Activated naive CD4-positive, alpha-beta T cell treated with anti-CD3 and anti-CD28 coated beads for 36 hours (primary cell): ENCODE results near the gene TAPT1. TPM values are rescaled to one million over a fixed set of nuclear protein-coding genes. Genes with fewer than 3 reads are reported as not detected.
"Not testable (repeated sequence)": the region's sequence is repeated elsewhere in the genome, so short reads cannot be mapped to it uniquely, and the experiment has no call there.

ENCODE experiments used
- CTCF ChIA-PET: fragments of 350-600 bp; sonication (Branson Sonifier 250); formaldehyde crosslinking; loops from one replicate; lab custom pipeline; 2021; ENCODE audit warnings: antibody characterized with exemption; lab: Charles Lee
- DNase-seq: peaks from one replicate; pipeline ENCODE4 v3.0.0-alpha.2; 2020
- H3K27ac Mint-ChIP-seq: one replicate; pipeline ENCODE4 v1.8.0; 2021; ENCODE audit warnings: mild to moderate bottlenecking, mixed read lengths
- H3K27me3 Mint-ChIP-seq: one replicate; pipeline ENCODE4 v1.8.0; 2021; ENCODE audit warnings: low read depth, mixed read lengths
- H3K36me3 Mint-ChIP-seq: one replicate; pipeline ENCODE4 v1.8.0; 2021; ENCODE audit warnings: low read depth, mixed read lengths
- H3K4me1 Mint-ChIP-seq: one replicate; pipeline ENCODE4 v1.8.0; 2021; ENCODE audit warnings: low read depth, mixed read lengths
- H3K4me3 Mint-ChIP-seq: one replicate; pipeline ENCODE4 v1.8.0; 2021; ENCODE audit warnings: mild to moderate bottlenecking, moderate library complexity, mixed read lengths
- H3K9me3 Mint-ChIP-seq: one replicate; pipeline ENCODE4 v1.8.0; 2021; ENCODE audit warnings: mixed read lengths
- intact Hi-C: fragments of 100-400 bp; cut with micrococcal nuclease; formaldehyde crosslinking; loops from one replicate; pipeline ENCODE4 v1.15.1; 2023
- total RNA-seq, 2 experiments: library from RNA; stranded (reverse); gene quantifications; one replicate each; pipeline ENCODE4 v1.2.3, GENCODE V29; 2021

The TAPT1 gene
- total RNA-seq, 2 experiments from 2014 or later = 48.6 to 48.9 TPM

GRCh38 chr4:16206301-16206700 is 20.0 kb downstream of the TAPT1 start:
- Mint-ChIP-seq H3K4me3 (no peak overlapping the region), H3K27me3 (no peaks in the 10 kb centered on the region), H3K27ac (no peak overlapping the region), H3K36me3 (peaks cover 10% of the 10 kb centered on the region), H3K9me3 (no peaks in the 10 kb centered on the region), H3K4me1 (peaks cover 39% of the 10 kb centered on the region)
- CTCF ChIA-PET = interaction anchor here (0.7 to 5.0 kb wide), 19 partner anchors 8 to 149 kb away, joined by 3 to 34 read pairs (median 6); partner anchors contain the start of gene TAPT1
- intact Hi-C loops = no loop called here
- no peak for DNase-seq

GRCh38 chr4:16205298-16206164 is 20.7 kb downstream of the TAPT1 start:
- CTCF ChIA-PET = interaction anchor here (0.7 to 5.0 kb wide), 22 partner anchors 9 to 178 kb away, joined by 3 to 34 read pairs (median 6); partner anchors contain the start of gene TAPT1

GRCh38 chr4:16204505-16204904 is 21.8 kb downstream of the TAPT1 start:
- no peak for DNase-seq
- Mint-ChIP-seq H3K27ac (no peak overlapping the region), H3K36me3 (peaks cover 6% of the 10 kb centered on the region), H3K27me3 (no peaks in the 10 kb centered on the region), H3K4me1 (peaks cover 41% of the 10 kb centered on the region), H3K9me3 (no peaks in the 10 kb centered on the region), H3K4me3 (no peak overlapping the region)
- intact Hi-C loops = no loop called here
- CTCF ChIA-PET = no interaction called here

More at GRCh38 chr4:16205298-16206164, 20.7 kb downstream of the TAPT1 start:
- H3K36me3 Mint-ChIP-seq = peaks cover 8% of the 10 kb centered on the region
- intact Hi-C loops = no loop called here
- no peak overlapping the region for H3K4me3 Mint-ChIP-seq
- DNase-seq = no peak
- H3K27me3 Mint-ChIP-seq = no peaks in the 10 kb centered on the region
- H3K9me3 Mint-ChIP-seq = no peaks in the 10 kb centered on the region
- H3K27ac Mint-ChIP-seq = no peak overlapping the region
- H3K4me1 Mint-ChIP-seq = peaks cover 39% of the 10 kb centered on the region

GRCh38 chr4:16203083-16203482 is 23.2 kb downstream of the TAPT1 start:
- no peaks in the 10 kb centered on the region for H3K9me3 Mint-ChIP-seq
- no peak for DNase-seq
- peaks cover 1% of the 10 kb centered on the region for H3K36me3 Mint-ChIP-seq
- H3K4me3 Mint-ChIP-seq = no peak overlapping the region
- CTCF ChIA-PET = no interaction called here
- peaks cover 35% of the 10 kb centered on the region for H3K4me1 Mint-ChIP-seq
- H3K27ac Mint-ChIP-seq = no peak overlapping the region
- intact Hi-C loops = no loop called here
- H3K27me3 Mint-ChIP-seq = no peaks in the 10 kb centered on the region

DNA sequence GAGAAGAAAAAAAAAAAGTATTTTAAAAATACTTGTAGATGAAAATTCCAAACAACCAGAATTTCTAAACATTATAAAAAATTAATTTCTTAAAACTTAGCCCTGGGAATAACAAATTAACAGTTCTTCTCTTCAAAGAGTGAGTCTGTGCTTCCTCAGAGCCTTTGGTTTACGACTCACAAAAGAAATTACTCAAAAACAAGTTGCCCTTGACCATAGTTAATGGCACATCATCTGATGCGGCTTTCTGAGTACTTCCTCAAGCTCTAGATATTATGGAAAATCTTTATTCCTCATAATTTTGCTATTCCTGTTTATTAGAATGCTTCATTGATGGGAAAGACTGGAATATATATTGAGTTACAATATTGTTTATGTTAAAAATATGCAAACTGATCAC is 23.7 kb downstream of the TAPT1 start:
- no peaks in the 10 kb centered on the region for H3K9me3 Mint-ChIP-seq
- peaks cover 39% of the 10 kb centered on the region for H3K4me1 Mint-ChIP-seq
- CTCF ChIA-PET = interaction anchor here (1.2 kb wide), 1 partner anchor 62 kb away, joined by 4 read pairs; no protein-coding TSS in a partner anchor
- intact Hi-C loops = no loop called here
- no peaks in the 10 kb centered on the region for H3K27me3 Mint-ChIP-seq
- H3K36me3 Mint-ChIP-seq = peaks cover 1% of the 10 kb centered on the region
- no peak overlapping the region for H3K4me3 Mint-ChIP-seq
- DNase-seq = no peak
- no peak overlapping the region for H3K27ac Mint-ChIP-seq

GRCh38 chr4:16199093-16199492 is 27.2 kb downstream of the TAPT1 start:
- H3K36me3 Mint-ChIP-seq = peaks cover 4% of the 10 kb centered on the region
- CTCF ChIA-PET = interaction anchor here (0.7 to 2.0 kb wide), 12 partner anchors 10 to 700 kb away, joined by 3 to 20 read pairs (median 4); no protein-coding TSS in a partner anchor
- peaks cover 31% of the 10 kb centered on the region for H3K4me1 Mint-ChIP-seq
- no peaks in the 10 kb centered on the region for H3K27me3 Mint-ChIP-seq
- intact Hi-C loops = loop anchor here (1.0 kb wide), 3 partner anchors 65 to 236 kb away; partner anchors contain the start of gene FGFBP2
- H3K4me3 Mint-ChIP-seq = no peak overlapping the region
- no peak overlapping the region for H3K27ac Mint-ChIP-seq
- H3K9me3 Mint-ChIP-seq = no peaks in the 10 kb centered on the region
- no peak for DNase-seq

DNA sequence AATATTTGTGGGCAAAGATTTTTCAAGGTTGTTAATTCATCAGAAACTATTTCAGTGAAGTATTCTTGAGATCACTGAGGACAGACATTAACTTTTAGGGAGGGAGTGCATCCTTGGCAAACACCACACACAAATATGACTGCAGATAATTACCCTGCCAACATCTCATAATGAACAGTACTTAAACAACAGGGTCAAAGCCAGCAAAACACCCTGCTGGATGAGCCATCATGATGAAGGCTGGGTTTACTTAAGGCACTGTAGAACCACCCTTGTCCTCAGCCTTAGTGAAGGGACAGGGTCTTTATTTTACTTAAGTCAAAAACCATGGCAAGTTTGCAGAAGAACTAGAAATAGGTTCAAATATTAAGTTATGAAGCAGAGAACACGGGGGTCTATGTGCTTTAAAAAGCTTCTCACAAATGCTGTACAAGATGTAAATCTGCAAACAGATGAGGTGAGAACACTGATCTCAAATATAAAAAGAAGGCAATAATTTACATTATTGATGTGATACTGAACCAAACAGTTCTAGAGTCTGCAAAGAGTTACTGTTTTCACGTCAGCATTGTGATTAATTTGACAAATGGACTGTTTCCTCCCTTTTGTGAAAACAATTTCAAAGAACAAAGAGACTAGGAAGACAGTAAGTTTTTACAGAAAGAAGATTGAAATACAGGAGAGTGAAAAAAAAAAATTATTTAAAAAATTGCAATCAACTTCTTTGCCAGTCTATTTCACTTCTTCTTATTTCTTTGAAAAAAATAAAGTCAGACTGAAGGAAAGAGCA is 28.2 kb downstream of the TAPT1 start:
- no peak overlapping the region for H3K4me3 Mint-ChIP-seq
- intact Hi-C loops = loop anchor here (2.0 kb wide), 1 partner anchor 29 kb away; the partner anchor contains the start of gene TAPT1
- no peak for DNase-seq
- H3K27me3 Mint-ChIP-seq = no peaks in the 10 kb centered on the region
- peaks cover 7% of the 10 kb centered on the region for H3K36me3 Mint-ChIP-seq
- H3K27ac Mint-ChIP-seq = no peak overlapping the region
- CTCF ChIA-PET = interaction anchor here (0.7 to 2.0 kb wide), 9 partner anchors 9 to 701 kb away, joined by 3 to 20 read pairs (median 4); partner anchors contain the start of gene PROM1
- no peaks in the 10 kb centered on the region for H3K9me3 Mint-ChIP-seq
- peaks cover 30% of the 10 kb centered on the region for H3K4me1 Mint-ChIP-seq

- H3K27me3 Mint-ChIP-seq = no peaks in the 10 kb centered on the region
- peaks cover 29% of the 10 kb centered on the region for H3K4me1 Mint-ChIP-seq
- CTCF ChIA-PET = interaction anchor here (0.6 to 2.0 kb wide), 13 partner anchors 9 to 1250 kb away, joined by 3 to 13 read pairs (median 4); no protein-coding TSS in a partner anchor
- no peak overlapping the region for H3K27ac Mint-ChIP-seq
- intact Hi-C loops = loop anchor here (2.0 kb wide), 1 partner anchor 30 kb away; the partner anchor contains the start of gene TAPT1
- DNase-seq = no peak
- peaks cover 11% of the 10 kb centered on the region for H3K36me3 Mint-ChIP-seq
- no peaks in the 10 kb centered on the region for H3K9me3 Mint-ChIP-seq
- H3K4me3 Mint-ChIP-seq = no peak overlapping the region
Observed at GRCh38 chr4:16196482-16197393, 29.5 kb downstream of the TAPT1 start.

DNA sequence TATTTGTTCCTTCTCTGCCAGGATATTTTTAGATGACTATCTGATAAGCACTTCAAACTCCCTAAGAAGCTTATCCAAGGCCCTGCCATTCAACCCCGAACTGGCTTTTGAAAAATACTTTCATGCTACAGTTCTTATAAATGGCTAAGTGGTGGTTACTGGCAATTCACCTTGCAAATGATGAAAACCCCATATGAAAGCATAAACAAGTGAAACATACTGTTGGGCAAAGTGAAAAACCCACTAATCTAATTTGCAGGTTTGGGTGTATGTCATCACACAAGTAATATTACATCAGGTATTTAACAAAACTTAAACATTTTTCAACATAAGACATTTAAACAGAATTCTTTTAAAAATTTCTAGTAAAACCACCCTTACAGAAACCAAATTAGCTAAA is 31.1 kb downstream of the TAPT1 start:
- H3K36me3 Mint-ChIP-seq = peaks cover 14% of the 10 kb centered on the region
- H3K27me3 Mint-ChIP-seq = no peaks in the 10 kb centered on the region
- H3K4me3 Mint-ChIP-seq = no peak overlapping the region
- DNase-seq = no peak
- no peak overlapping the region for H3K27ac Mint-ChIP-seq
- H3K9me3 Mint-ChIP-seq = no peaks in the 10 kb centered on the region
- peaks cover 29% of the 10 kb centered on the region for H3K4me1 Mint-ChIP-seq
- intact Hi-C loops = no loop called here
- CTCF ChIA-PET = interaction anchor here (1.9 to 2.0 kb wide), 2 partner anchors 9 to 167 kb away, joined by 5 to 7 read pairs; no protein-coding TSS in a partner anchor

DNA sequence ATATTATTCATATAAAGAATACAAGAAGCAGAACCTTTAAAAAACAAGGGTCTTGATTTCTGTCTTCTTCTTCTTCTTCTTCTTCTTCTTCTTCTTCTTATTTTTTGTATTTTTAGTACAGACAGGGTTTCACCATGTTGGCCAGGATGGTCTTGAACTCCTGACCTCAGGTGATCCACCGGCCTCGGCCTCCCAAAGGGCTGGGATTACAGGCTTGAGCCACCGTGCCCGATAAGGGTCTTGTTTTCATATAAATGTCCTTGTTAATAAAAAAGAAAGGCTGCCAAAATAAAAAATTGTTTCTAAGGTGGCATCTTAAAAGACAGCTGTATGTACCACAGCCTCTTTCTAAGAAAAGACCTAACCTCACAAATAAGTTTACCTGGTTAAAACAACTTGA is 31.5 kb downstream of the TAPT1 start:
- H3K9me3 Mint-ChIP-seq, intact Hi-C loops: not testable (repeated sequence)
- CTCF ChIA-PET = interaction anchor here (1.9 kb wide), 1 partner anchor 9 kb away, joined by 7 read pairs; no protein-coding TSS in a partner anchor

GRCh38 chr4:16194214-16194613 is 32.1 kb downstream of the TAPT1 start:
- Mint-ChIP-seq H3K36me3 (peaks cover 21% of the 10 kb centered on the region), H3K27me3 (no peaks in the 10 kb centered on the region), H3K4me1 (peaks cover 26% of the 10 kb centered on the region), H3K9me3 (no peaks in the 10 kb centered on the region), H3K27ac (no peak overlapping the region), H3K4me3 (no peak overlapping the region)
- CTCF ChIA-PET = interaction anchor here (1.1 to 1.5 kb wide), 2 partner anchors 11 to 70 kb away, joined by 7 to 8 read pairs; no protein-coding TSS in a partner anchor
- intact Hi-C loops = no loop called here
- DNase-seq = no peak

More for the DNA sequence above, 31.5 kb downstream of the TAPT1 start:
- not testable (repeated sequence) for H3K27me3 Mint-ChIP-seq, H3K27ac Mint-ChIP-seq, DNase-seq, H3K4me3 Mint-ChIP-seq
- Mint-ChIP-seq H3K4me1 (peaks cover 28% of the 10 kb centered on the region), H3K36me3 (peaks cover 17% of the 10 kb centered on the region)
